Ectodermal cell (in vitro differentiated cells): ENCODE measurements around the gene VSTM4.

Experiments
- H3K27ac ChIP-seq: 2 replicates; pipeline ENCODE4 v1.7.0; 2013; ENCODE audit warnings: mild to moderate bottlenecking, low read depth, low read length; ENCODE audit not compliant: insufficient read depth, poor library complexity, severe bottlenecking
- H3K27me3 ChIP-seq: 2 replicates; pipeline ENCODE4 v1.7.0; 2013; ENCODE audit warnings: mild to moderate bottlenecking, low read length; ENCODE audit not compliant: insufficient read depth, control insufficient read depth, poor library complexity, severe bottlenecking
- H3K36me3 ChIP-seq: one replicate; pipeline ENCODE4 v1.7.0; 2013; ENCODE audit warnings: low read length; ENCODE audit not compliant: control insufficient read depth, insufficient read depth
- H3K4me1 ChIP-seq: one replicate; pipeline ENCODE4 v1.7.0; 2013; ENCODE audit warnings: low read length; ENCODE audit not compliant: control insufficient read depth, insufficient read depth
- H3K4me3 ChIP-seq: 2 replicates; pipeline ENCODE4 v1.7.0; 2013; ENCODE audit warnings: low read depth, low read length, control low read depth; ENCODE audit not compliant: insufficient read depth
- H3K9me3 ChIP-seq: 2 replicates; pipeline ENCODE4 v1.7.0; 2013; ENCODE audit warnings: mild to moderate bottlenecking, low read length, moderate library complexity; ENCODE audit not compliant: control insufficient read depth
- WGBS, 2 experiments: methylation state at CpG; one replicate each; pipeline ENCODE4 v1.1.7; 2013; ENCODE audit warnings: missing lambda C conversion rate in 2 of 2; 5-methylcytosine and 5-hydroxymethylcytosine counted together

VSTM4 gene

GRCh38 chr10:49110684-49111319, 4.5 kb downstream of the VSTM4 start:
- Histone ChIP-seq H3K4me3 (no peak overlapping the region), H3K9me3 (no peaks in the 10 kb centered on the region), H3K36me3 (no peaks in the 10 kb centered on the region), H3K27me3 (peaks cover 15% of the 10 kb centered on the region), H3K4me1 (no peaks in the 10 kb centered on the region), H3K27ac (no peak overlapping the region)
- WGBS, 2 experiments = 95 to 97% methylated on average over 4 of the region's 4 CpGs

GRCh38 chr10:49109669-49110340, 5.5 kb downstream of the VSTM4 start:
- H3K36me3 ChIP-seq = no peaks in the 10 kb centered on the region
- peaks cover 10% of the 10 kb centered on the region for H3K27me3 ChIP-seq
- no peaks in the 10 kb centered on the region for H3K9me3 ChIP-seq
- no peak overlapping the region for H3K27ac ChIP-seq
- WGBS, 2 experiments = 79 to 80% methylated on average over 9 of the region's 9 CpGs
- H3K4me3 ChIP-seq = no peak overlapping the region
- H3K4me1 ChIP-seq = no peaks in the 10 kb centered on the region

GRCh38 chr10:49108656-49109055, 6.7 kb downstream of the VSTM4 start:
- no peak overlapping the region for H3K4me3 ChIP-seq
- no peaks in the 10 kb centered on the region for H3K36me3 ChIP-seq
- no peak overlapping the region for H3K27ac ChIP-seq
- H3K4me1 ChIP-seq = no peaks in the 10 kb centered on the region
- H3K9me3 ChIP-seq = no peaks in the 10 kb centered on the region
- 93 to 94% methylated on average over 7 of the region's 7 CpGs for WGBS, 2 experiments
- H3K27me3 ChIP-seq = no peaks in the 10 kb centered on the region

- no peaks in the 10 kb centered on the region for H3K27me3 ChIP-seq
- no peaks in the 10 kb centered on the region for H3K36me3 ChIP-seq
- 94 to 95% methylated on average over 8 of the region's 8 CpGs for WGBS, 2 experiments
- no peak overlapping the region for H3K27ac ChIP-seq
- H3K4me1 ChIP-seq = no peaks in the 10 kb centered on the region
- H3K4me3 ChIP-seq = no peak overlapping the region
- H3K9me3 ChIP-seq = no peaks in the 10 kb centered on the region
Observed at GRCh38 chr10:49107887-49108267, 7.4 kb downstream of the VSTM4 start.

- Histone ChIP-seq H3K4me3 (no peak overlapping the region), H3K9me3 (no peaks in the 10 kb centered on the region), H3K27ac (no peak overlapping the region), H3K36me3 (no peaks in the 10 kb centered on the region), H3K27me3 (no peaks in the 10 kb centered on the region), H3K4me1 (no peaks in the 10 kb centered on the region)
- 95% methylated on average over 17 of the region's 17 CpGs for WGBS, 2 experiments
Observed at GRCh38 chr10:49107111-49107886, 8.0 kb downstream of the VSTM4 start.

GRCh38 chr10:49106451-49106850, 8.9 kb downstream of the VSTM4 start:
- no peaks in the 10 kb centered on the region for H3K36me3 ChIP-seq

GRCh38 chr10:49105076-49105475, 10.2 kb downstream of the VSTM4 start:
- Histone ChIP-seq H3K36me3 (no peaks in the 10 kb centered on the region), H3K9me3 (no peaks in the 10 kb centered on the region), H3K4me3 (no peak overlapping the region), H3K4me1 (no peaks in the 10 kb centered on the region), H3K27me3 (no peaks in the 10 kb centered on the region), H3K27ac (no peak overlapping the region)
- WGBS, 2 experiments = 85 to 87% methylated on average over 4 of the region's 4 CpGs

More at GRCh38 chr10:49106451-49106850, 8.9 kb downstream of the VSTM4 start:
- WGBS, 2 experiments = 93 to 96% methylated on average over 7 of the region's 7 CpGs
- no peaks in the 10 kb centered on the region for H3K4me1 ChIP-seq
- no peak overlapping the region for H3K27ac ChIP-seq
- H3K4me3 ChIP-seq = no peak overlapping the region
- H3K27me3 ChIP-seq = no peaks in the 10 kb centered on the region
- no peaks in the 10 kb centered on the region for H3K9me3 ChIP-seq

- no peak overlapping the region for H3K4me3 ChIP-seq
Observed at GRCh38 chr10:49104323-49104722, 11.0 kb downstream of the VSTM4 start.

GRCh38 chr10:49103761-49104160, 11.6 kb downstream of the VSTM4 start:
- no peaks in the 10 kb centered on the region for H3K36me3 ChIP-seq
- H3K27me3 ChIP-seq = no peaks in the 10 kb centered on the region
- no peaks in the 10 kb centered on the region for H3K4me1 ChIP-seq
- no peaks in the 10 kb centered on the region for H3K9me3 ChIP-seq
- no peak overlapping the region for H3K4me3 ChIP-seq
- H3K27ac ChIP-seq = no peak overlapping the region
- 86 to 93% methylated on average over 4 of the region's 4 CpGs for WGBS, 2 experiments

More at GRCh38 chr10:49104323-49104722, 11.0 kb downstream of the VSTM4 start:
- Histone ChIP-seq H3K9me3 (no peaks in the 10 kb centered on the region), H3K4me1 (no peaks in the 10 kb centered on the region), H3K27ac (no peak overlapping the region), H3K36me3 (no peaks in the 10 kb centered on the region), H3K27me3 (no peaks in the 10 kb centered on the region)
- 95% methylated on average over 5 of the region's 5 CpGs for WGBS, 2 experiments

- H3K4me1 ChIP-seq = no peaks in the 10 kb centered on the region
- no peaks in the 10 kb centered on the region for H3K36me3 ChIP-seq
- H3K9me3 ChIP-seq = no peaks in the 10 kb centered on the region
- no peak overlapping the region for H3K27ac ChIP-seq
- H3K27me3 ChIP-seq = no peaks in the 10 kb centered on the region
- 83 to 85% methylated on average over 7 of the region's 8 CpGs for WGBS, 2 experiments
- no peak overlapping the region for H3K4me3 ChIP-seq
Observed at GRCh38 chr10:49099046-49099445, 16.3 kb downstream of the VSTM4 start.
